ENCODE measurements around the gene KCNMB2.

Gene KCNMB2

GRCh38 chr3:178847190-178847589, 311.0 kb downstream of the KCNMB2 start:
- TF ChIP-seq EZH2 (IDR thresholded peaks at IDR 0.05; ENCODE audit: borderline replicate concordance, low read depth, low read length, severe bottlenecking) (no peak), CTCF (IDR thresholded peaks at IDR 0.05; ENCODE audit: borderline replicate concordance, extremely low read depth, low read length, poor library complexity, severe bottlenecking) (no peak)
- ATAC-seq (ENCODE audit: insufficient read depth, low read depth) (no peak), DNase-seq (no peak)
- Histone ChIP-seq H3K4me2 (ENCODE audit: insufficient read depth, low read length) (no peak overlapping the region), H3K9ac (ENCODE audit: low read depth, low read length) (no peak overlapping the region), H3K27ac (ENCODE audit: low read length) (no peak overlapping the region), H3K9me3 (ENCODE audit: insufficient read depth, low read length, severe bottlenecking) (no peaks in the 10 kb centered on the region), H3K4me3 (ENCODE audit: low read depth in 1 of 2, low read length in 2 of 2) (no peak overlapping the region), H3K79me2 (ENCODE audit: insufficient read depth, low read length) (no peaks in the 10 kb centered on the region), H3K4me1 (ENCODE audit: insufficient read depth, low read length) (no peaks in the 10 kb centered on the region), H4K20me1 (ENCODE audit: insufficient read depth, low read length) (no peaks in the 10 kb centered on the region), H2AFZ (ENCODE audit: low read depth, low read length) (no peak overlapping the region), H3K27me3 (ENCODE audit: insufficient read depth, low read length, poor library complexity) (no peaks in the 10 kb centered on the region), H3K36me3 (ENCODE audit: insufficient read depth, low read length) (no peaks in the 10 kb centered on the region)

- no peak overlapping the region for H3K4me3 ChIP-seq (ENCODE audit: low read depth in 1 of 2, low read length in 2 of 2)
- H3K4me1 ChIP-seq (ENCODE audit: insufficient read depth, low read length), result no peaks in the 10 kb centered on the region
- no peaks in the 10 kb centered on the region for H3K79me2 ChIP-seq (ENCODE audit: insufficient read depth, low read length)
- no peak for ATAC-seq (ENCODE audit: insufficient read depth, low read depth)
- H3K9me3 ChIP-seq (ENCODE audit: insufficient read depth, low read length, severe bottlenecking), result no peaks in the 10 kb centered on the region
- no peak overlapping the region for H2AFZ ChIP-seq (ENCODE audit: low read depth, low read length)
- H3K27me3 ChIP-seq (ENCODE audit: insufficient read depth, low read length, poor library complexity), result no peaks in the 10 kb centered on the region
- H3K4me2 ChIP-seq (ENCODE audit: insufficient read depth, low read length), result no peak overlapping the region
- H4K20me1 ChIP-seq (ENCODE audit: insufficient read depth, low read length), result no peaks in the 10 kb centered on the region
- no peak overlapping the region for H3K9ac ChIP-seq (ENCODE audit: low read depth, low read length)
- DNase-seq, result no peak
- no peaks in the 10 kb centered on the region for H3K36me3 ChIP-seq (ENCODE audit: insufficient read depth, low read length)
- TF ChIP-seq EZH2 (IDR thresholded peaks at IDR 0.05; ENCODE audit: borderline replicate concordance, low read depth, low read length, severe bottlenecking), result no peak
- no peak for TF ChIP-seq CTCF (IDR thresholded peaks at IDR 0.05; ENCODE audit: borderline replicate concordance, extremely low read depth, low read length, poor library complexity, severe bottlenecking)
- H3K27ac ChIP-seq (ENCODE audit: low read length), result no peak overlapping the region
Observed at GRCh38 chr3:178849199-178849910, 313.1 kb downstream of the KCNMB2 start.

GRCh38 chr3:178850450-178851190, 314.4 kb downstream of the KCNMB2 start:
- Histone ChIP-seq H3K4me1 (ENCODE audit: insufficient read depth, low read length) (no peaks in the 10 kb centered on the region), H3K4me2 (ENCODE audit: insufficient read depth, low read length) (no peak overlapping the region), H3K36me3 (ENCODE audit: insufficient read depth, low read length) (no peaks in the 10 kb centered on the region), H3K27ac (ENCODE audit: low read length) (no peak overlapping the region), H3K9ac (ENCODE audit: low read depth, low read length) (no peak overlapping the region), H3K27me3 (ENCODE audit: insufficient read depth, low read length, poor library complexity) (no peaks in the 10 kb centered on the region), H3K4me3 (ENCODE audit: low read depth in 1 of 2, low read length in 2 of 2) (no peak overlapping the region), H4K20me1 (ENCODE audit: insufficient read depth, low read length) (no peaks in the 10 kb centered on the region), H2AFZ (ENCODE audit: low read depth, low read length) (no peak overlapping the region), H3K9me3 (ENCODE audit: insufficient read depth, low read length, severe bottlenecking) (no peaks in the 10 kb centered on the region), H3K79me2 (ENCODE audit: insufficient read depth, low read length) (no peaks in the 10 kb centered on the region)
- no peak for TF ChIP-seq EZH2 (IDR thresholded peaks at IDR 0.05; ENCODE audit: borderline replicate concordance, low read depth, low read length, severe bottlenecking)
- ATAC-seq (ENCODE audit: insufficient read depth, low read depth) (no peak), DNase-seq (no peak)

- Histone ChIP-seq H3K4me1 (ENCODE audit: insufficient read depth, low read length) (no peaks in the 10 kb centered on the region), H3K9ac (ENCODE audit: low read depth, low read length) (no peak overlapping the region), H3K4me3 (ENCODE audit: low read depth in 1 of 2, low read length in 2 of 2) (no peak overlapping the region), H4K20me1 (ENCODE audit: insufficient read depth, low read length) (no peaks in the 10 kb centered on the region), H2AFZ (ENCODE audit: low read depth, low read length) (no peak overlapping the region), H3K4me2 (ENCODE audit: insufficient read depth, low read length) (no peak overlapping the region), H3K79me2 (ENCODE audit: insufficient read depth, low read length) (no peaks in the 10 kb centered on the region), H3K36me3 (ENCODE audit: insufficient read depth, low read length) (no peaks in the 10 kb centered on the region), H3K27ac (ENCODE audit: low read length) (no peak overlapping the region), H3K27me3 (ENCODE audit: insufficient read depth, low read length, poor library complexity) (no peaks in the 10 kb centered on the region), H3K9me3 (ENCODE audit: insufficient read depth, low read length, severe bottlenecking) (no peaks in the 10 kb centered on the region)
- TF ChIP-seq EZH2 (IDR thresholded peaks at IDR 0.05; ENCODE audit: borderline replicate concordance, low read depth, low read length, severe bottlenecking) (no peak), CTCF (IDR thresholded peaks at IDR 0.05; ENCODE audit: borderline replicate concordance, extremely low read depth, low read length, poor library complexity, severe bottlenecking) (no peak)
- no peak for DNase-seq
- no peak for ATAC-seq (ENCODE audit: insufficient read depth, low read depth)
Observed at GRCh38 chr3:178851564-178851963, 315.3 kb downstream of the KCNMB2 start.

Measured in DND-41 (cell line).